GM12875 (cell line): ENCODE data around the gene PMPCA.

Experiments used
- H3K4me3 ChIP-seq: one replicate; pipeline ENCODE4 v1.5.1; 2011; ENCODE audit warnings: low read depth, low read length, control low read depth
- CTCF ChIP-seq: IDR thresholded peaks from 2 replicates; pipeline ENCODE4 v1.5.1; 2011; ENCODE audit warnings: low read depth, mild to moderate bottlenecking, control low read depth, inconsistent platforms, low read length, moderate library complexity, borderline replicate concordance; ENCODE audit not compliant: insufficient read depth

The PMPCA gene

GRCh38 chr9:136395345-136396218 is 14.9 kb upstream of the PMPCA start:
- no peak for TF ChIP-seq CTCF

GRCh38 chr9:136396219-136396515 is 14.3 kb upstream of the PMPCA start:
- no peak overlapping the region for H3K4me3 ChIP-seq
- TF ChIP-seq CTCF: no peak

More at GRCh38 chr9:136395345-136396218, 14.9 kb upstream of the PMPCA start:
- no peak overlapping the region for H3K4me3 ChIP-seq

GRCh38 chr9:136397643-136398042 is 12.8 kb upstream of the PMPCA start:
- no peak for TF ChIP-seq CTCF
- no peak overlapping the region for H3K4me3 ChIP-seq

GRCh38 chr9:136398286-136398685 is 12.2 kb upstream of the PMPCA start:
- TF ChIP-seq CTCF: no peak

GRCh38 chr9:136399176-136400037 is 11.1 kb upstream of the PMPCA start:
- H3K4me3 ChIP-seq: peak overlapping the region; percentile 96
- TF ChIP-seq CTCF: no peak

More at GRCh38 chr9:136398286-136398685, 12.2 kb upstream of the PMPCA start:
- H3K4me3 ChIP-seq: no peak overlapping the region

GRCh38 chr9:136400038-136400834 is 10.2 kb upstream of the PMPCA start, which contains the start of gene SNAPC4:
TSS of gene SNAPC4 (minus strand) at chr9:136400170. CDS start at chr9:136398428, 1,742 bp downstream.
- H3K4me3 ChIP-seq: peak within 1 kb of the TSS; percentile 96
- TF ChIP-seq CTCF: peak; percentile 97
